Upper lobe of left lung (tissue), 4 donors: Measurements from ENCODE around the gene DBNDD1.

Experiments used
- POLR2AphosphoS5 ChIP-seq, 2 donors: sonication (generic); formaldehyde crosslinking; IDR thresholded peaks; one replicate each; pipeline ENCODE4 v1.5.1; 2017; ENCODE audit warnings: antibody characterized with exemption in 2 of 2
- TF ChIP-seq, protein P1 (sequence below), 6 experiments: fragments of 450-650 bp in 4 of 6; fragments of 200-600 bp in 2 of 6; sonication (generic) in 2 of 6; IDR thresholded peaks; one replicate each; pipeline ENCODE4 v1.5.1; 2016 to 2019; ENCODE audit warnings: antibody characterized with exemption in 6 of 6

DNA sequence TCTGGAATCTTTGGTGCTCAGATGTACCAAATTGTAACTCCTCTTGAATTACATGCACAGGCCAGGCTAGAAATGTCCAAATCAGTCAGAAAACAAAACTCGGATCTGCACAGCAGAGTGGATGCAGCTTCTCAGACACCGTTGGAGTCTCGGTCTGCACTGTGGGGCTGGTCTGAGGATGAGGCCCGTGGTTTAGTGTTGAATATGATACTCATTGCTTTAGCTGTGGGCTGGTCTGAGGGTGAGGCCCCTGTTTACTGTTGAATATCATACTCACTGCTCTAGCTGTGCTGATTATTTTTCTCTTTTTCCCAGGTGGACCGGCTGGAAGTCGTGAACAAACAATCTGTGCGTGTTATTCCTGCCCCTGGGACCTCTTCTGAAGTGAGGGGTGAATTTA lies 35.0 kb downstream of the DBNDD1 start:
- TF ChIP-seq, protein P1, sequence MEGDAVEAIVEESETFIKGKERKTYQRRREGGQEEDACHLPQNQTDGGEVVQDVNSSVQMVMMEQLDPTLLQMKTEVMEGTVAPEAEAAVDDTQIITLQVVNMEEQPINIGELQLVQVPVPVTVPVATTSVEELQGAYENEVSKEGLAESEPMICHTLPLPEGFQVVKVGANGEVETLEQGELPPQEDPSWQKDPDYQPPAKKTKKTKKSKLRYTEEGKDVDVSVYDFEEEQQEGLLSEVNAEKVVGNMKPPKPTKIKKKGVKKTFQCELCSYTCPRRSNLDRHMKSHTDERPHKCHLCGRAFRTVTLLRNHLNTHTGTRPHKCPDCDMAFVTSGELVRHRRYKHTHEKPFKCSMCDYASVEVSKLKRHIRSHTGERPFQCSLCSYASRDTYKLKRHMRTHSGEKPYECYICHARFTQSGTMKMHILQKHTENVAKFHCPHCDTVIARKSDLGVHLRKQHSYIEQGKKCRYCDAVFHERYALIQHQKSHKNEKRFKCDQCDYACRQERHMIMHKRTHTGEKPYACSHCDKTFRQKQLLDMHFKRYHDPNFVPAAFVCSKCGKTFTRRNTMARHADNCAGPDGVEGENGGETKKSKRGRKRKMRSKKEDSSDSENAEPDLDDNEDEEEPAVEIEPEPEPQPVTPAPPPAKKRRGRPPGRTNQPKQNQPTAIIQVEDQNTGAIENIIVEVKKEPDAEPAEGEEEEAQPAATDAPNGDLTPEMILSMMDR (IDR thresholded peaks at IDR 0.05), result no peak
- no peak for TF ChIP-seq POLR2AphosphoS5 (IDR thresholded peaks at IDR 0.05)
